Erythroblast (primary cell): ENCODE data around the gene SORL1.

Experiments used
- GATA1 ChIP-seq: IDR thresholded peaks from 2 replicates; pipeline ENCODE4 v1.6.1; 2011; ENCODE audit warnings: low read depth, mild to moderate bottlenecking, control low read depth, low read length, moderate library complexity
- POLR2A ChIP-seq: IDR thresholded peaks from 2 replicates; pipeline ENCODE4 v1.6.1; 2011; ENCODE audit warnings: mild to moderate bottlenecking, low read length

DNA sequence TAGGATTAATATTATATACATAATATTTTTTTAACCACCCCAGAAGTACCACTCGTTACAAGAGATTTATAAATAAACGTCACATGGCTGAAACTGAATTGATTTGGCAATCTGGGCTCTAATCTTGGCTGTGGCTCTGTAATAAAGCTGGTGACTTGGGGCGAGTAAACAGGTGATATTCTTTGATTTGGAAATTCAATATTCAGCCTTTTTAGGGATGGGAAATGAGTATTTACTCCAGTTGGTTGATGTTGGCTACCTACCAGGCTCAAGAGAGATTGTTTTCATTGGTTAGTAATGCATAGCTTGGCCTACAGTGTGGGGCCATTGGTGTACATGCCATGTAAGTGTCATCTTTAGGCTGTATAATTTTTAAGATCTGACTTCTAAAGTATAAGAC lies 118.3 kb downstream of the SORL1 start:
- TF ChIP-seq POLR2A (no peak), GATA1 (no peak)
